ENCODE results near the gene PLEKHM2. TPM values are rescaled to one million over a fixed set of nuclear protein-coding genes. Genes with fewer than 3 reads are reported as not detected.
A peak's percentile ranks its signal among the peaks of the same experiment; 100 is the strongest.

The PLEKHM2 gene
- total RNA-seq, 2 experiments from 2014 or later, result 51.0 to 52.6 TPM

- ChIA-PET CTCF (interaction anchor here (0.8 kb wide), 1 partner anchor 121 kb away, joined by 3 read pairs; no protein-coding TSS in a partner anchor), POLR2A (interaction anchor here (0.7 kb wide), 1 partner anchor 10 kb away, joined by 3 read pairs; no protein-coding TSS in a partner anchor)
- Mint-ChIP-seq H3K4me3 (no peak overlapping the region), H3K36me3 (ENCODE audit: low read depth) (peaks cover 3% of the 10 kb centered on the region), H3K4me1 (ENCODE audit: low read depth) (peaks cover 7% of the 10 kb centered on the region), H3K27me3 (ENCODE audit: low read depth) (no peaks in the 10 kb centered on the region), H3K27ac (peak overlapping the region; percentile 14), H3K9me3 (ENCODE audit: insufficient read depth) (no peaks in the 10 kb centered on the region)
- DNase-seq, result no peak
- ATAC-seq, result no peak
Observed at GRCh38 chr1:15737324-15738319, 53.5 kb downstream of the PLEKHM2 start.

GRCh38 chr1:15738416-15739113, 54.4 kb downstream of the PLEKHM2 start:
- ChIA-PET CTCF (interaction anchor here (0.8 kb wide), 1 partner anchor 122 kb away, joined by 3 read pairs; no protein-coding TSS in a partner anchor), POLR2A (interaction anchor here (0.5 kb wide), 1 partner anchor 205 kb away, joined by 3 read pairs; no protein-coding TSS in a partner anchor)
- no peaks in the 10 kb centered on the region for H3K9me3 Mint-ChIP-seq (ENCODE audit: insufficient read depth)
- H3K4me3 Mint-ChIP-seq, result no peak overlapping the region
- ATAC-seq, result no peak
- no peaks in the 10 kb centered on the region for H3K36me3 Mint-ChIP-seq (ENCODE audit: low read depth)
- no peaks in the 10 kb centered on the region for H3K27me3 Mint-ChIP-seq (ENCODE audit: low read depth)
- H3K27ac Mint-ChIP-seq, result no peak overlapping the region
- DNase-seq, result no peak
- peaks cover 7% of the 10 kb centered on the region for H3K4me1 Mint-ChIP-seq (ENCODE audit: low read depth)

- ChIA-PET CTCF (no interaction called here), POLR2A (no interaction called here)
- ATAC-seq, result no peak
- H3K36me3 Mint-ChIP-seq (ENCODE audit: low read depth), result no peaks in the 10 kb centered on the region
- H3K27me3 Mint-ChIP-seq (ENCODE audit: low read depth), result no peaks in the 10 kb centered on the region
- DNase-seq, result no peak
- no peak overlapping the region for H3K4me3 Mint-ChIP-seq
- no peak overlapping the region for H3K27ac Mint-ChIP-seq
- peaks cover 7% of the 10 kb centered on the region for H3K4me1 Mint-ChIP-seq (ENCODE audit: low read depth)
- H3K9me3 Mint-ChIP-seq (ENCODE audit: insufficient read depth), result no peaks in the 10 kb centered on the region
Observed at GRCh38 chr1:15739259-15739658, 55.1 kb downstream of the PLEKHM2 start.

- no peaks in the 10 kb centered on the region for H3K27me3 Mint-ChIP-seq (ENCODE audit: low read depth)
- POLR2A ChIA-PET, result no interaction called here
- no peaks in the 10 kb centered on the region for H3K36me3 Mint-ChIP-seq (ENCODE audit: low read depth)
- ATAC-seq, result no peak
- peak overlapping the region; percentile 25 for H3K27ac Mint-ChIP-seq
- CTCF ChIA-PET, result interaction anchor here (1.9 kb wide), 1 partner anchor 43 kb away, joined by 7 read pairs; no protein-coding TSS in a partner anchor
- H3K9me3 Mint-ChIP-seq (ENCODE audit: insufficient read depth), result no peaks in the 10 kb centered on the region
- peaks cover 7% of the 10 kb centered on the region for H3K4me1 Mint-ChIP-seq (ENCODE audit: low read depth)
- DNase-seq, result no peak
- H3K4me3 Mint-ChIP-seq, result no peak overlapping the region
Observed at GRCh38 chr1:15739745-15740144, 55.6 kb downstream of the PLEKHM2 start.

- CTCF ChIA-PET, result interaction anchor here (0.7 to 1.9 kb wide), 15 partner anchors 10 to 214 kb away, joined by 3 to 10 read pairs (median 4); partner anchors contain the start of gene DNAJC16
- Mint-ChIP-seq H3K27me3 (ENCODE audit: low read depth) (no peaks in the 10 kb centered on the region), H3K9me3 (ENCODE audit: insufficient read depth) (no peaks in the 10 kb centered on the region), H3K27ac (no peak overlapping the region), H3K36me3 (ENCODE audit: low read depth) (no peaks in the 10 kb centered on the region), H3K4me1 (ENCODE audit: low read depth) (peaks cover 7% of the 10 kb centered on the region), H3K4me3 (no peak overlapping the region)
- peak; percentile 81 for DNase-seq
- POLR2A ChIA-PET, result no interaction called here
- ATAC-seq, result peak; percentile 85
Observed at GRCh38 chr1:15740924-15741850, 57.1 kb downstream of the PLEKHM2 start.

- Mint-ChIP-seq H3K4me3 (no peak within 1 kb of the TSS), H3K27ac (no peak within 1 kb of the TSS), H3K27me3 (ENCODE audit: low read depth) (no peaks in the 10 kb centered on the region), H3K4me1 (ENCODE audit: low read depth) (peaks cover 7% of the 10 kb centered on the region), H3K36me3 (ENCODE audit: low read depth) (no peaks in the 10 kb centered on the region), H3K9me3 (ENCODE audit: insufficient read depth) (no peaks in the 10 kb centered on the region)
- ATAC-seq, result no peak
- ChIA-PET POLR2A (no interaction called here), CTCF (no interaction called here)
- no peak for DNase-seq
Observed at GRCh38 chr1:15742339-15742801, 58.2 kb downstream of the PLEKHM2 start, which contains the start of gene TMEM82. TMEM82 (plus strand) TSS chr1:15742499; CDS start chr1:15742560, 61 bp downstream.

GRCh38 chr1:15744122-15744679, 60.1 kb downstream of the PLEKHM2 start:
- ATAC-seq (no peak), DNase-seq (no peak)
- Mint-ChIP-seq H3K27me3 (ENCODE audit: low read depth) (no peaks in the 10 kb centered on the region), H3K27ac (no peak overlapping the region), H3K4me3 (no peak overlapping the region), H3K36me3 (ENCODE audit: low read depth) (no peaks in the 10 kb centered on the region), H3K4me1 (ENCODE audit: low read depth) (peaks cover 7% of the 10 kb centered on the region), H3K9me3 (ENCODE audit: insufficient read depth) (no peaks in the 10 kb centered on the region)
- ChIA-PET POLR2A (no interaction called here), CTCF (no interaction called here)

- DNase-seq (no peak), ATAC-seq (no peak)
- Mint-ChIP-seq H3K27me3 (ENCODE audit: low read depth) (no peaks in the 10 kb centered on the region), H3K36me3 (ENCODE audit: low read depth) (no peaks in the 10 kb centered on the region), H3K9me3 (ENCODE audit: insufficient read depth) (no peaks in the 10 kb centered on the region), H3K27ac (no peak overlapping the region), H3K4me1 (ENCODE audit: low read depth) (no peaks in the 10 kb centered on the region), H3K4me3 (no peak overlapping the region)
- POLR2A ChIA-PET, result no interaction called here
- CTCF ChIA-PET, result no interaction called here
Observed at GRCh38 chr1:15747378-15747777, 63.3 kb downstream of the PLEKHM2 start.

GRCh38 chr1:15748264-15748663, 64.1 kb downstream of the PLEKHM2 start:
- no peak overlapping the region for H3K4me3 Mint-ChIP-seq
- ATAC-seq, result peak; percentile 19
- no peaks in the 10 kb centered on the region for H3K4me1 Mint-ChIP-seq (ENCODE audit: low read depth)
- no peak for DNase-seq
- H3K27me3 Mint-ChIP-seq (ENCODE audit: low read depth), result no peaks in the 10 kb centered on the region
- ChIA-PET POLR2A (interaction anchor here (0.6 to 1.1 kb wide), 2 partner anchors 11 to 140 kb away, joined by 3 read pairs; no protein-coding TSS in a partner anchor), CTCF (no interaction called here)
- no peaks in the 10 kb centered on the region for H3K36me3 Mint-ChIP-seq (ENCODE audit: low read depth)
- no peaks in the 10 kb centered on the region for H3K9me3 Mint-ChIP-seq (ENCODE audit: insufficient read depth)
- no peak overlapping the region for H3K27ac Mint-ChIP-seq

- Mint-ChIP-seq H3K4me1 (ENCODE audit: low read depth) (no peaks in the 10 kb centered on the region), H3K27ac (no peak overlapping the region), H3K27me3 (ENCODE audit: low read depth) (no peaks in the 10 kb centered on the region), H3K36me3 (ENCODE audit: low read depth) (no peaks in the 10 kb centered on the region), H3K9me3 (ENCODE audit: insufficient read depth) (no peaks in the 10 kb centered on the region), H3K4me3 (no peak overlapping the region)
- ATAC-seq (no peak), DNase-seq (no peak)
- ChIA-PET CTCF (no interaction called here), POLR2A (interaction anchor here (1.1 kb wide), 1 partner anchor 140 kb away, joined by 3 read pairs; no protein-coding TSS in a partner anchor)
Observed at GRCh38 chr1:15748690-15749398, 64.7 kb downstream of the PLEKHM2 start.
